HG02571 (cell line): ENCODE results near the gene NDUFS4.
"Not testable (repeated sequence)": the region's sequence is repeated elsewhere in the genome, so short reads cannot be mapped to it uniquely, and the experiment has no call there.

Experiments used
- ATAC-seq: cut with Tn5 transposase; IDR thresholded peaks from one replicate; pipeline ENCODE4 v1.9.1; 2021; ENCODE audit warnings: mild to moderate bottlenecking, moderate library complexity; ENCODE audit not compliant: unreplicated experiment

NDUFS4 gene

GRCh38 chr5:53649352-53649751 lies 88.9 kb downstream of the NDUFS4 start:
- ATAC-seq, result no peak

DNA sequence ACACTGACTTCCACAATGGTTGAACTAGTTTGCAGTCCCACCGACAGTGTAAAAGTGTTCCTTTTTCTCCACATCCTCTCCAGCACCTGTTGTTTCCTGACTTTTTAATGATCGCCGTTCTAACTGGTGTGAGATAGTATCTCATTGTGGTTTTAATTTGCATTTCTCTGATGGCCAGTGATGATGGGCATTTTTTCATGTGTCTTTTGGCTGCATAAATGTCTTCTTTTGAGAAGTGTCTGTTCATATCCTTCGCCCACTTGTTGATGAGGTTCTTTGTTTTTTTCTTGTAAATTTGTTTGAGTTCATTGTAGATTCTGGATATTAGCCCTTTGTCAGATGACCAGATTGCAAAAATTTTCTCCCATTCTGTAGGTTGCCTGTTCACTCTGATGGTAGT lies 100.1 kb downstream of the NDUFS4 start:
- not testable (repeated sequence) for ATAC-seq

GRCh38 chr5:53665313-53665712 lies 104.9 kb downstream of the NDUFS4 start:
- not testable (repeated sequence) for ATAC-seq

DNA sequence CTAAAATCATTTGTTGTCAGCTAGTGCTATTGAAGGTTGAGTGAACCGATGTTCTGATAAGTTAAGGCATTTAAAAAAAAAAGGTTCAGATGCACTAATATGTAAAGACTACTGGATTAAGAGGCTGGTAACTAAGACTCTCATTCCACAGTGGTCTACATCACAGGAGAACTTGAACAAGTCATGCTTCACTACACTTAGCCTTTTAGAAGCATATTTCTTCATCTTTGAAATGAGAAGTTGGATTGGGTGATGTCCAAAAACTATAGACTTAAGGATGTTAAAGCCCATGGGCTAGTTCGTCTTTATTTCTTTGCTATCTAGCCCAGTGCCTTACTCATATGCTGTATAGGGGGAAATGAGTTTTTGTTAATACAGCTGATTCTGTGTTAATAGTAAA lies 107.2 kb downstream of the NDUFS4 start:
- ATAC-seq, result no peak

GRCh38 chr5:53671447-53671846 lies 111.0 kb downstream of the NDUFS4 start:
- ATAC-seq, result no peak

GRCh38 chr5:53674121-53674520 lies 113.7 kb downstream of the NDUFS4 start:
- no peak for ATAC-seq

- no peak for ATAC-seq
Observed at GRCh38 chr5:53677632-53678031, 117.2 kb downstream of the NDUFS4 start.

DNA sequence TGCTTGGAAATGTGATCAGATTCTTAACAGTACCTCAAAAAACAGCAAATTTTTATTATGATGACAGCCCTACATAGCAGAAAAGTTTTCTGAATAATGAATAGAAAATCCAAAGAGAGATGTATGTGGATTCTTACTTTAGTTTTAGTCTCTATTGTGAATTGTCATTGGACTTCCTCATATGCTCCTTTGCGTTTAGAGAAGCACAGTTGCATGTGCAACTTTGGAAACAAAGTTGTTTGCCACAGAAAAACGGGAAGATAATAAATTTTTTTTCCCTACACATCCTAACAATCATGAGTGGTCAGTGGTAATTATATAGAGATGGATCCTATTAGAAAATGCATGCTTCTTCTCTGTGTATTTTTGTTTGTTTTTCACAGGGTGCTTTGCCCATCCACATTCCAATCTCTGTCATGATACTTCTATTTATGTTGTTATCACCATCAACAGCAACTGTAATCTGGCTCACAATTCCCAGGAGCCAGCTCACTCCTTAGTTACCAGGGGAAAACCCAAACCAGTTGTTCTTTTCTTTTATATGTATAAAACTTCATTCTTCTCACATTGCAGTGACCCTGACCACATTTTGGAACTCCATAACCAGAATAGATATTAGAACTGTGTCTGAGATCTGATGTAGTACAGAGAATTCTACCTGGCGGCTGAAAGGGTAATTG lies 118.7 kb downstream of the NDUFS4 start:
- no peak for ATAC-seq

DNA sequence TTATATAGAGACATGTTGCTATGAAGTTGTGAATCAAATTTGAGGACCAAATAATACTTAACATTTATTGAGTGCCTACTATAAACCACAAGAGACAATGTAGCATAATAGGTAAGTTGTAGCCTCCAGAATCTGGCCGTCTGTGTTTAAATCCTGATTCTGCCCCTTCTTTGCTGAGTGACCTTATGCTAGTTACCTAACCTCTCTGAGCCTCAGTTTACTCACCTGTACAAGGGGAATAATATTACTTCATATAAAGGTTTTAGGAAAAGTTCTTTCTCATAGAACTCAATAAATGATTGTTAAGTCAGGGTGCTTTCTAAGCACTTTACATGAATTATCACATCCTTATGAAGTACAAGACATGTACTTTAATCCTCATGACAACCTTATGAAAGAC lies 120.6 kb downstream of the NDUFS4 start:
- no peak for ATAC-seq

DNA sequence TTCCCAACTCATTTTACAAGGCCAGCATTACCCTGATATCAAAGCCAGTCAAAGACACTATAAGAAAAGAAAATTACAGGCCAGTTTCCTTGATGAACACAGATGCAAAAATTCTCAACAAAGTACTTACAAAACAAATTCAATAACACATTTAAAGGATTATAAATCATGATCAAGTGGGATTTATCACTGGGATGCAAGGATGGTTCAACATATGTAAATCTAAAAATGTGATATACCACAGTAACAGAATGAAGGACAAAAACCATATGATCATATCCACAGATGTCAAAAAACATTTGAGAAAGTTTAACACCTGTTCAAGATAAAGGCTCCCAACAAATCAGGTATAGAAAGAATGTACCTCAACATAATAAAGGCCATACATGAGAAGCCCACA lies 130.6 kb downstream of the NDUFS4 start:
- no peak for ATAC-seq

DNA sequence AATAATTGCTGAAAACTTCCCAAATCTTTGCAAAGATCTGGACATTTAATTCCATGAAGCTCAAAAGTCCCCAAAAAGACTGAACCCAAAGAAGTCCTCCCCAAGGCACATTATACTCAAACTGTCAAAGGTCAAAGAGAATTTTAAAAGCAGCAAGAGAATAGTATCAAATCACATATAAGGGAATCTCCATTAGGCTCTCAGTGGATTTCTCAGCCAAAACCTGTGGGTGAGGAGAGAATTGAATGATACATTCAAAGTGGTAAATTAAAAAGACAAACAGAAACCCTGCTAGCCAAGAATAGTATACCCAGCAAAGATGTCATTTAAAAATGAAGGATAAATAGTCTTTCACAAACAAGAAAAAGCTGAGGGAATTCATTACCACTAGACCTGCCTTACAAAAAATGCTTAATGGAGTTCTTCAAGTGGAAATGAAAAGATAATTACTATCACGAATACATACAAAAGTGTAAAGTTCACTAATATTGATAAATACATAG lies 134.1 kb downstream of the NDUFS4 start:
- ATAC-seq, result no peak

GRCh38 chr5:53710405-53710804 lies 150.0 kb downstream of the NDUFS4 start:
- ATAC-seq, result not testable (repeated sequence)

GRCh38 chr5:53712327-53712726 lies 151.9 kb downstream of the NDUFS4 start:
- no peak for ATAC-seq

GRCh38 chr5:53713978-53714666 lies 153.7 kb downstream of the NDUFS4 start:
- ATAC-seq, result no peak

- no peak for ATAC-seq
Observed at GRCh38 chr5:53714667-53715010, 154.2 kb downstream of the NDUFS4 start.

DNA sequence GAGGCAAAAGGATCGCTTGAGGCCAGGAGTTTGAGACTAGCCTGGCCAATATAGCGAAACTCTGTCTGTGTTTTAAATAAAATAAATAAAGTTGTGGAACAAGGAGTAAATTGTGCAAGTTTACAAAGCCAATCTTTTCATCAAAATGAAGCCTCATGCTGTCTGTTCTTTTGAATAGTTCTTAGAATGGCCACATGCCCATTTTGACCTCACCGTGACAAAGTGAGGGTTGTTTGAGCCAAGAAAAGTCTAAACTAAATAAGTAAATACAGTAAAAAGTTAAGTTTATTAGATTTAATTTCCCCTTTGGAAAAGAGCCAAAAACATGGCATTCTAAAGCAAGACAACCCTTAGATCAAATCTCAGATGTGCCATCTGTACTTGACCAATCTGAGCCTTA lies 165.7 kb downstream of the NDUFS4 start:
- no peak for ATAC-seq

- ATAC-seq, result no peak
Observed at GRCh38 chr5:53730943-53731342, 170.5 kb downstream of the NDUFS4 start.
